ENCODE measurements around the gene TRMU.
"Not testable (repeated sequence)": the region's sequence is repeated elsewhere in the genome, so short reads cannot be mapped to it uniquely, and the experiment has no call there.

TRMU gene

GRCh38 chr22:46390652-46391301 lies 55.3 kb downstream of the TRMU start:
- no peak for DNase-seq

DNA sequence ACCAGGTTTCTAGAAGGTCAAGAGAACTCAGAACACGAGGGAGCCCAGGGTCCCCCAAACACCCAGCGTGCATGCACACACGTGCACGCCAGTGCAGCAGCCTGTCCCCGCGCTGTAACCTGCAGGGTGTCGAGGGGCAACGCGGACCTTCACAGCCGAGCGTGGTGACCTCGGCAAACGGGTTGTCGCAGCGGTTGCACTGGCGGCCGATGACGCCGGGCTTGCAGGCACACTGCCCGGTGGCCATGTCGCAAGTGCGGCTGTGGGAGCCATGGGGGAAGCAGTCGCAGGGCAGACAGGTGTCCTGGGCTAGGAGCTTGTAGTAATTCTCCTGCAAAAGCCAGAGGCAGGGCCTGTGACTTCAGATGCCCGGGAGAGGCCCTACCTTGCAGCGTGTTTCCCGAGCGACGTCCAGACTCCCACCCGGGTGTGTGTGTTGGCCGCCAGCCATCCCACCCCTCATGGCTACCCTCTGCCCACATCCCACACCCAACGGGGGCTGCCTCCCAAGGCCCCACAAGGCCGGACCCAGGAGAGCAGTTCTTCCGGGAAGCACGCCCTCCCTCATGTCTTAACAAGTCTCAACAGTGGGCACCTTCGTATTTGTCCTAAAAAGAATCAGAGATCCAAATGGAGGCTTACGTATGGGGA lies 56.1 kb downstream of the TRMU start:
- no peak for DNase-seq

DNA sequence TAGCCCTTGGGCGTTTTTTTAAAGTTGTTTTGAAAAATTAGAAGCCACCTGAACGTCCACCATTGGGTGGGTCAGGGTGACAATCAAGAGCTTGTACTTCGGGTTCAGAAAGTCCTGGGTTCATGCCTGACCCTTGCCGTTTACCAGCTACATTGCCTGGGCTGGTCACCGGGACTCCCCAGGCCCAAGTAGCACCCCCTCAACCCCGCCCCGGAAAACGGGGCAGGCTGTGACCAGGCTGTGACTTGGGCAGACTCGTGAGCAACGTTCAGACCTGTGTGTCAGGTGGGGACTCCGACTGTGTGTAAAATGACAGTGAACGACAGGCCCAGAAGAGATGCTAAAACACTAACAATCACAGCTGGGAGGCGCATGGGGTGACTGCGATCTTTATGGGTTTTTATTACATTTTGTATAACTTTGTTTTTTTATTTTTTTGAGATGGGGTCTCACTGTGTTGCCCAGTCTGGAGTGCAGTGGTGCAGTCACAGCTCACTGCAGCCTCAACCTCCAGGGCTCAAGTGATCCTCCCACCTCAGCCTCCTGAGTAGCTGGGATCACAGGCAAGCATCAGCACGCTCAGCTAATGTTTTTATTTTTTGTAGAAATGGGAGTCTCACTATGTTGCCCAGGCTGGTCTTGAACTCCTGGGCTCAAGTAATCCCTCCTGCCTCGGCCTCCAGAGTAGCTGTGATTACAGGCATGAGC lies 56.8 kb downstream of the TRMU start:
- no peak for DNase-seq

GRCh38 chr22:46393873-46394272 lies 58.4 kb downstream of the TRMU start:
- no peak for DNase-seq

DNA sequence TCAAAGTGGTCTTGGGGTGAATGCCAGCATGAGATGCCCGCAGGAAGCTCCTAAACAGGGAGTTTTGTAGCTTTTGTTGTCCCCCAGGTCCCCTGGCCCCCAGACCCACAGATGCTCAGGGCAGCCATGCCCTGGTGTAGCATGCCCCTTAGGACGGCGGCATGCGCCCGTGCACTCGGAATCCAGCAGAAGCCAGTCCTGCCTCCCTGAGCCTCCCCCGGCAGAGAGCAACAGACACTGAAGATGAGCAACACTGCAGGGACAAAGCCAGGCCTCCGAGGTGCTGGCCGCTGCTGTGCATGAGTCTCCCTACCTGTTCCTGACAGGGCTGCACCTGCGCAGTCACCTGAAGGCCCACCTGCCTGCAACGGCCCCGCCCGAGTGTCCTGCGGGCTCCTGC lies 59.1 kb downstream of the TRMU start:
- DNase-seq = no peak

DNA sequence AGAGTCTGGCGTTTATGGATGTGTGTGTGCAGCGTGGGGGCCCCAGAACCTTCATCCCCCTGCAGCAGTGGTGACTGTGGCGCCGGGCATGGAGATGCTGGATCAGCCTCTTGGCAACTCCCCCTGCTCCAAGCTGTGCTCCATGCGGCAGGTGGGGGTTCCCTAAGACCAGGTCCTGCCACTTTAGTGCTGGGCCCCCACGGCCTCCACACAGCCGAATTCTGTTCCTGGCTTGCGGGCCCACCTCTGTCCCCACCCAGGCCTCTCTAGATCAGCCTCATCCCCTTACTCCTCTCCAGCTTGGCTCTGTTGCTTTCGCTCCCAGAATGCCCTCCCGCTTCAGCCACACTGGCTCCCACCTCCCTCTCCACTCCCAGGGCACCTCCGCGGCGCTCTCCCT lies 59.6 kb downstream of the TRMU start:
- no peak for DNase-seq

DNA sequence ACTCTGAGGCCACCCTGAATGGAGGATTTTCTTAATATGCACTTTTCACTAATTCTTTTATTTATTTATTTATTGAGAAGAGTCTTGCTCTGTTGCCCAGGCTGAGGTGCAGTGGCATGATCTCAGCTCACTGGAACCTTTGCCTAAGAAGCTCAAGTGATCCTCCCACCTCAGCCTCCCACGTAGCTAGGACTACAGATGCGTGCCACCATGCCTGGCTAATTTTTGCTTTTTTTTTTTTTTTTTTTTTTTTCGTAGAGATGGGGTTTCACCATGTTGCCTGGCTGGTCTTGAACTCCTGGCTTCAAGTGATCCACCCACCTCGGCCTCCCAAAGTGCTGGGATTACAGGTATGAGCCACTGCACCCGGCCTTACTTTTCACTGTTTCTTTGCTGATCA lies 61.5 kb downstream of the TRMU start:
- DNase-seq = not testable (repeated sequence)

DNA sequence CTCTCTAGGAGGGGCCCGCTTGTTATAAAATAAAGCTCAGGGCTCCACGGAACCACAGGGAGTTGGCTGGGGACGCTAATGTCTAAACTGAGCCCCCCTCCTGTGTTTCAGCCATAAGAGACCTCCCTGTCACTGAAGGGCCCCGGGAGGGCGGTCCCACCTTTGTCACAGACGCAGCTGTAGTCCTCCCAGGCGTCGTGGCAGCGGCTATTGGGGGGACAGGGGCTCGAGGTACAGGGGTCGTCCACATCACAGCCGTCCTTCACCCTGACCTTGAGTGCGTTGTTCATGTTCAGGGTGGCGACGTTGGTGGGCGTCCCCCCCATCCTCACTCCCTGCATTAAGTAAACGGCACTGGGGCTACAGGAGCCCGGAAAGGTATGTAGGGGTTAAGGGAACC lies 62.0 kb downstream of the TRMU start:
- no peak for DNase-seq

DNA sequence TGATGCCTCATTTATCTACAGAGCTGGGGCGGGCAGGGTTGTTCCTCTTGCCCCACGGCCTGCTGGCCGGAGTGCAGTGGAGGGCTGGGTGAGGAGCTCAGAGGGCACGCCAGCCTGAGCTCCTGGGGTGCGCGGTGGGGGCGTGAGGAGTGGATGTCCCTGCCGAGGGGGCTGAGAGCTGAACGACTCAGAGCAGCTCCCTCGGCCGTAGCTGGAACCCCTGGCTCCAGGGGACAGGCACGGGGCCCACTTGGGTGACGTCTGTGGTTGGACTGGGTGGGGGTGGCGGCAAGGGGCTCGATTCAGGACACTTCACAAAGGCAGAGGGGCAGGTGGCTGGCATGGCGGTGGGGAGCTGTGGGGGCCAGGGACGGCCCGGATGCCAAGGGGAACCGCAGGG lies 62.4 kb downstream of the TRMU start:
- DNase-seq = no peak

- no peak for DNase-seq
These were observed 63.9 kb downstream of the TRMU start for GRCh38 chr22:46399251-46400024.

DNA sequence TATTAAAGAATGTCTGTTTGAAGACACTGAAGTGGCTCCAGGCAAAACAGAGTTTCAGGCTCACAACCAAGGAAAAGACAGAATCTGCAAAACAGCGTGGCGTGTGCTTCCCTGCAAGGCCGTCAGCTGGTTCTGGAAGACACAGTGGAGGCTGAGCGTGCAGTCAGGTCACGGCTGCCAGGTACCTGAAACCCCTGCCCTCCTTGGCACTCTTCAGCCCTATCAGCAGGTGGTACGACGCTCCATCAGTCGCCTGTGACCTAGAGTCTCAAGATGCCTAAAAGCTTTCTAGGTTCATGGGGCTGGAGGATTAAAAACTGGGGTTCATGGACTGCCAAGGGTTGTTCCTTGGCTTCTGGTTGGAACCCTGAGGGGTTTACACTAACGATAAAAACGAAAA lies 65.9 kb downstream of the TRMU start:
- no peak for DNase-seq

GRCh38 chr22:46402505-46402904 lies 67.0 kb downstream of the TRMU start:
- DNase-seq = no peak

DNA sequence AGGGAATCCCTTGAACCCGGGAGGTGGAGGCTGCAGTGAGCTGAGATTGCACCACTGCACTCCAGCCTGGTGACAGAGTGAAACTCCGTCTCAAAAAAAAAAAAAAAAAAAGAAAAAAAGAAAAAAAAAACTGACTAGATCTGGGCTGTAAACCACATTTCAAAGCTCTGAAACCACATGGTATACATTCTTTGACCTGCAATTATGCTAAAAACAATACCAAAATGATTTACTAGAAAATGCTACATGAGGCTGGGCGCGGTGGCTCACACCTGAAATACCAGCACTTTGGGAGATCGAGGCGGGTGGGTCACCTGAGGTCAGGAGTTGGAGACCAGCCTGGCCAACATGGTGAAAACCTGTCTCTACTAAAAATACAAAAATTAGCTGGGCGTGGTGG lies 68.4 kb downstream of the TRMU start:
- not testable (repeated sequence) for DNase-seq

GRCh38 chr22:46405901-46406300 lies 70.4 kb downstream of the TRMU start:
- DNase-seq = no peak

DNA sequence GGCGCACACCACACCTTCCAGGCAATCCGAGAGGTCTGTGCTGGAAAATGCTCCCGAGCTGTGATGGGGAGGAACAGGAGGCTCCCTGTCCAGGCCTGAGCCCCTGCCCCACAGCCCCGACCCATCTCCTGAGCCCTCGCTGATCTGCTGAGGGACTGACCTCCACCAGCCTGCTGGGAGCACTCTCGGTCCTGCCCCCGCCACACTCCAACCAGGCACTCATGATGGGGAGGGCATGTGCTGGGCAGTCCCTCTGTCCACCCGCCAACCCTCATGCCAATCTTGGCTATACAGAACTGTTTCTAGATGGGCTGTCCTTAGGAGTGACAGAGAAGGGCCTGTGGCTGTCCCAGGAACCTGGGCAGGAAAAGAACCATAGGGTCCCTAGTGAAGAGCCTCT lies 70.8 kb downstream of the TRMU start:
- DNase-seq = no peak

GRCh38 chr22:46406791-46407190 lies 71.3 kb downstream of the TRMU start:
- no peak for DNase-seq
